Measurements from ENCODE around the gene ALPP.

DNA sequence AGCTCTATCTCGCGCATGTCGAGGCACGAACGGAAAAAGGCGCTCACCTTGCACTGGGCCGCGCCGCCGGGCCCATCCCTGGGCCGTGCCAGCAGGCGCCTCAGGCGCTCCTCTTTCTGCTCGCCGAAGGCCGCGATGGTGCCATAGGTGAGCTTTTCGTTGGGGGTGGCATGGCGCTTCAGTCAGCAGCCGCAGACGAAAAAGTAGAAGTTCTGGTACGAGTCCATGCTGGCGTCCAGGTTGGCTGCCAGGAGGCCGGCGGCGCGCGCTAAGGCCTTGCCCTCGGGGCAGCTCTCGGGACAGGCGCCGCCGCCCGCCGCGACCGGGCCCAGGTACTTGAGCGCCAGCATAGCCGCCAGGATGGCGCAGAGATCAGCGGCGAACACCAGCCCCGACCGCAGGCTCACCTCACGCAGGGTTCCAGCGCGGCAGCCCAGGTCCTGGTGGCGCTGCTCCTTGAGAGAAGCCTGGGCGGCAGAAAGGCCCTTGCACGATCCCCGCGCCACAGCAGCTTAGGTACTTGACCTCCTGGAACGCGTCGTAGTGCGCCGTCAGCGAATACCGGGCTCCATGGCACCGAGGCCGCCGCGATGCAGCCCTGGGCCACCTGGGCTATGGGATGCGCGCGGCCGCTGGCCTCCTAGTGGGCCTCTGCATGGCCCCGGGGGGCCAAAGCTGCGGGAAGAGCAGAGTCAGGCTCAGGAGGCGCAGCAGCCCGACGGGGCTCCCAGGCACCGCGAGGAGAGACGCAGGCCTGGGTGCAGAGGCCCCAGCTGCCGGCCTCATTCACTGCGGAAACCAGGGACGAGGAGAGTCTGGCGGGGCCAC is 40.9 kb downstream of the ALPP start:
- TF ChIP-seq, protein P1, sequence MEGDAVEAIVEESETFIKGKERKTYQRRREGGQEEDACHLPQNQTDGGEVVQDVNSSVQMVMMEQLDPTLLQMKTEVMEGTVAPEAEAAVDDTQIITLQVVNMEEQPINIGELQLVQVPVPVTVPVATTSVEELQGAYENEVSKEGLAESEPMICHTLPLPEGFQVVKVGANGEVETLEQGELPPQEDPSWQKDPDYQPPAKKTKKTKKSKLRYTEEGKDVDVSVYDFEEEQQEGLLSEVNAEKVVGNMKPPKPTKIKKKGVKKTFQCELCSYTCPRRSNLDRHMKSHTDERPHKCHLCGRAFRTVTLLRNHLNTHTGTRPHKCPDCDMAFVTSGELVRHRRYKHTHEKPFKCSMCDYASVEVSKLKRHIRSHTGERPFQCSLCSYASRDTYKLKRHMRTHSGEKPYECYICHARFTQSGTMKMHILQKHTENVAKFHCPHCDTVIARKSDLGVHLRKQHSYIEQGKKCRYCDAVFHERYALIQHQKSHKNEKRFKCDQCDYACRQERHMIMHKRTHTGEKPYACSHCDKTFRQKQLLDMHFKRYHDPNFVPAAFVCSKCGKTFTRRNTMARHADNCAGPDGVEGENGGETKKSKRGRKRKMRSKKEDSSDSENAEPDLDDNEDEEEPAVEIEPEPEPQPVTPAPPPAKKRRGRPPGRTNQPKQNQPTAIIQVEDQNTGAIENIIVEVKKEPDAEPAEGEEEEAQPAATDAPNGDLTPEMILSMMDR (IDR thresholded peaks at IDR 0.05) = no peak
- no peak for TF ChIP-seq POLR2A (IDR thresholded peaks at IDR 0.05)

Data from Peyer's patch (tissue), 4 donors.